HepG2 (cell line): ENCODE data around the gene PAK1. TPM values are rescaled to one million over a fixed set of nuclear protein-coding genes. Genes with fewer than 3 reads are reported as not detected.

ENCODE experiments used
- EED ChIP-seq: sonication (generic); formaldehyde crosslinking; IDR thresholded peaks from 2 replicates; pipeline ENCODE4 v1.5.0; 2020; ENCODE audit warnings: mild to moderate bottlenecking, missing genetic modification reagents
- KIAA2018 ChIP-seq: sonication (generic); formaldehyde crosslinking; IDR thresholded peaks from 2 replicates; pipeline ENCODE4 v1.5.0; 2020; ENCODE audit warnings: mild to moderate bottlenecking, missing genetic modification reagents, borderline replicate concordance
- PLSCR1 ChIP-seq: sonication (generic); formaldehyde crosslinking; IDR thresholded peaks from 2 replicates; pipeline ENCODE4 v1.5.0; 2020; ENCODE audit warnings: missing genetic modification reagents, mild to moderate bottlenecking, borderline replicate concordance
- RBM39 ChIP-seq: fragments of 200-400 bp; formaldehyde crosslinking; IDR thresholded peaks from one replicate; pipeline ENCODE4 v1.6.1; 2018; ENCODE audit warnings: antibody characterized with exemption, mild to moderate bottlenecking, low read depth, low read length; ENCODE audit not compliant: poor library complexity, severe bottlenecking
- TP53 ChIP-seq: sonication (generic); formaldehyde crosslinking; conservative IDR thresholded peaks from 2 replicates; pipeline ENCODE4 v1.4.0; 2020; ENCODE audit warnings: missing genetic modification reagents
- ZBTB20 ChIP-seq: sonication (generic); formaldehyde crosslinking; IDR thresholded peaks from 2 replicates; pipeline ENCODE4 v1.8.1; 2023; ENCODE audit warnings: missing genetic modification reagents, low read depth, mild to moderate bottlenecking, borderline replicate concordance
- ZNF264 ChIP-seq: sonication (generic); formaldehyde crosslinking; IDR thresholded peaks from 2 replicates; pipeline ENCODE4 v1.4.0; 2020; ENCODE audit warnings: missing genetic modification reagents
- ZNF326 ChIP-seq: sonication (generic); formaldehyde crosslinking; IDR thresholded peaks from 2 replicates; pipeline ENCODE4 v1.4.0; 2020; ENCODE audit warnings: missing genetic modification reagents, borderline replicate concordance
- polyA plus RNA-seq, 8 experiments: library from polyadenylated mRNA; depleted of rRNA in 3 of 8; stranded (reverse) in 7 of 8; unstranded in 1 of 8; fragments of >200 nt; fragmentation: Illumina TruSeq in 4 of 8; extraction: Trizol in 4 of 8; gene quantifications; 2 replicates each; pipeline versions ENCODE4 v1.2.1 to v1.2.3, GENCODE V29; 2011 to 2016; ENCODE audit warnings: low read depth in 4 of 8, missing spikeins in 1 of 8, mixed read lengths in 1 of 8; ENCODE audit not compliant: insufficient read depth in 1 of 8
- total RNA-seq, 5 experiments: library from RNA; depleted of rRNA; stranded (reverse); fragments of >200 nt; fragmentation: Illumina TruSeq; extraction: Trizol; gene quantifications; 2 replicates each; pipeline ENCODE4 v1.2.3, GENCODE V29; 2016; ENCODE audit warnings: low read depth in 1 of 5

PAK1 gene
- total and polyA plus RNA-seq, 2 of the 13 experiments (the other 11 are each of a cell fraction or from before 2014, with no cell fraction given): 1.5 to 4.3 TPM

DNA sequence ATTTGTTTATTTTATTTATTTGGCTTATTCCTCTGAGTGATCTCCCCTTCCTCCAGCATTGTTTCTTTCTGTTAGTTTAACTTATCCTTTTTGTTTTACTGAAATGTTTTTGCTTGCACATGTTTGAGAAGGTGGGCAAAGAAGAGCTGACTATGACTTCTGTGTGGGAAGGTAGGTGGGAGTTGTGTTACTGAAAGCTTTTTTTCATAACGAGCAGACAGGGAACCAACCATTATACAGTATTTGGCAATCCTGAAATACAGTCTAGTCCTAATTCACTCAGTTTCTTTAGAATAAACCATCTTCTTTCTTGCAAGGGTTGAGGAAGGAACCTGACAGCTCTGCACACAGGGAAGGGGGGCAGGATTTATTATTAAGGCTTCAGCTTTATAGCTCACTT lies 37.0 kb upstream of the PAK1 start (continued):
- no peak for TF ChIP-seq KIAA2018 (CRISPR knock-in tag)
- TF ChIP-seq ZNF264: no peak
- no peak for TF ChIP-seq ZBTB20 (CRISPR knock-in tag)
- TF ChIP-seq TP53 (CRISPR knock-in tag): no peak
- no peak for TF ChIP-seq ZNF326 (CRISPR knock-in tag)
- TF ChIP-seq EED (CRISPR knock-in tag): no peak
- no peak for TF ChIP-seq PLSCR1 (CRISPR knock-in tag)
- TF ChIP-seq RBM39: no peak
